Right lobe of liver (tissue), 4 donors: ENCODE data around the gene BRCC3.

ENCODE experiments used
- POLR2A ChIP-seq: fragments of 450-650 bp; IDR thresholded peaks from one replicate; pipeline ENCODE4 v1.6.1; 2017; ENCODE audit warnings: antibody characterized with exemption, mild to moderate bottlenecking
- TF ChIP-seq, protein P1 (sequence below), 4 donors: fragments of 200-600 bp in 3 of 4; fragments of 450-650 bp in 1 of 4; IDR thresholded peaks; one replicate each; pipeline versions ENCODE4 v1.5.1 to v1.8.0; 2016 to 2022; ENCODE audit warnings: antibody characterized with exemption in 4 of 4, mild to moderate bottlenecking in 2 of 4
- donor health status: DM: no; HTN: no; CAD: no.
- donor health status: DM: no; HTN: no; CAD: no.
- donor health status: DM: no; HTN: yes; CAD: no.

- TF ChIP-seq, protein P1, sequence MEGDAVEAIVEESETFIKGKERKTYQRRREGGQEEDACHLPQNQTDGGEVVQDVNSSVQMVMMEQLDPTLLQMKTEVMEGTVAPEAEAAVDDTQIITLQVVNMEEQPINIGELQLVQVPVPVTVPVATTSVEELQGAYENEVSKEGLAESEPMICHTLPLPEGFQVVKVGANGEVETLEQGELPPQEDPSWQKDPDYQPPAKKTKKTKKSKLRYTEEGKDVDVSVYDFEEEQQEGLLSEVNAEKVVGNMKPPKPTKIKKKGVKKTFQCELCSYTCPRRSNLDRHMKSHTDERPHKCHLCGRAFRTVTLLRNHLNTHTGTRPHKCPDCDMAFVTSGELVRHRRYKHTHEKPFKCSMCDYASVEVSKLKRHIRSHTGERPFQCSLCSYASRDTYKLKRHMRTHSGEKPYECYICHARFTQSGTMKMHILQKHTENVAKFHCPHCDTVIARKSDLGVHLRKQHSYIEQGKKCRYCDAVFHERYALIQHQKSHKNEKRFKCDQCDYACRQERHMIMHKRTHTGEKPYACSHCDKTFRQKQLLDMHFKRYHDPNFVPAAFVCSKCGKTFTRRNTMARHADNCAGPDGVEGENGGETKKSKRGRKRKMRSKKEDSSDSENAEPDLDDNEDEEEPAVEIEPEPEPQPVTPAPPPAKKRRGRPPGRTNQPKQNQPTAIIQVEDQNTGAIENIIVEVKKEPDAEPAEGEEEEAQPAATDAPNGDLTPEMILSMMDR (IDR thresholded peaks at IDR 0.05), result no peak
- TF ChIP-seq POLR2A, result no peak
Observed at GRCh38 chrX:155127465-155127864, 56.2 kb downstream of the BRCC3 start.
